Rectal smooth muscle tissue (tissue), 1 donor: ENCODE results near the gene RAB3GAP2.
A peak's percentile ranks its signal among the peaks of the same experiment; 100 is the strongest.

Source experiments
- H3K27ac ChIP-seq: one replicate; pipeline ENCODE4 v1.7.0; 2013; ENCODE audit warnings: low read depth, low read length, inconsistent platforms
- H3K27me3 ChIP-seq: one replicate; pipeline ENCODE4 v1.7.0; 2013; ENCODE audit warnings: low read length; ENCODE audit not compliant: control insufficient read depth, insufficient read depth
- H3K36me3 ChIP-seq: one replicate; pipeline ENCODE4 v1.7.0; 2013; ENCODE audit warnings: low read length; ENCODE audit not compliant: control insufficient read depth, insufficient read depth
- H3K4me1 ChIP-seq: one replicate; pipeline ENCODE4 v1.7.0; 2013; ENCODE audit warnings: low read length; ENCODE audit not compliant: control insufficient read depth, insufficient read depth
- H3K4me3 ChIP-seq: one replicate; pipeline ENCODE4 v1.7.0; 2013; ENCODE audit warnings: low read length
- H3K9ac ChIP-seq: one replicate; pipeline ENCODE4 v1.7.0; 2013; ENCODE audit warnings: low read length

RAB3GAP2 gene

DNA sequence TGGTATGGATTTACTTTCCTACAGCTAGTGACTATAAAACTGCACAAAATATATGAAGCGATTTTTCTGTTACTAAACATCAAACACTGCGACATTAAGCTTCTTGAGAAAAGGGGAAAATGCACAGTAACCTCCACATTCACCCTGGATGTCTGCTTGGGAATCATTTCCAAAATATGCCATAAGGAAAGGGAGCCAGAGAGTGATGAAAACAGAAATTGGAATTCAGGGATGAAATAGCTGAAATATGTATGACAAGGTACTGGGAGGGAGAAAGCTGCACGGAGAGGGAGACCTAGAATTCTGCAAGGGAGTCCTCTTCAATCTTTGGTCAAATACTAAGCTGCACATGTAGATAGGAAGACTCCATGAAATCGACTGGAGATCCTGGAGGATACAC is 31.6 kb upstream of the RAB3GAP2 start:
- Histone ChIP-seq H3K9ac (no peak overlapping the region), H3K27ac (no peak overlapping the region), H3K4me3 (no peak overlapping the region), H3K36me3 (no peaks in the 10 kb centered on the region), H3K27me3 (no peaks in the 10 kb centered on the region), H3K4me1 (peaks cover 5% of the 10 kb centered on the region)

GRCh38 chr1:220301630-220302029 is 29.4 kb upstream of the RAB3GAP2 start:
- Histone ChIP-seq H3K27me3 (no peaks in the 10 kb centered on the region), H3K27ac (no peak overlapping the region), H3K4me3 (no peak overlapping the region), H3K9ac (no peak overlapping the region), H3K4me1 (peaks cover 5% of the 10 kb centered on the region), H3K36me3 (no peaks in the 10 kb centered on the region)

- H3K4me3 ChIP-seq, result no peak overlapping the region
- peak overlapping the region; percentile 69 for H3K27ac ChIP-seq
- H3K36me3 ChIP-seq, result no peaks in the 10 kb centered on the region
- H3K9ac ChIP-seq, result no peak overlapping the region
- H3K27me3 ChIP-seq, result no peaks in the 10 kb centered on the region
- H3K4me1 ChIP-seq, result peaks cover 5% of the 10 kb centered on the region
Measured at GRCh38 chr1:220300442-220301121, 28.3 kb upstream of the RAB3GAP2 start.

GRCh38 chr1:220299337-220299736 is 27.1 kb upstream of the RAB3GAP2 start:
- Histone ChIP-seq H3K9ac (no peak overlapping the region), H3K27ac (no peak overlapping the region), H3K36me3 (no peaks in the 10 kb centered on the region), H3K4me3 (no peak overlapping the region), H3K4me1 (peaks cover 6% of the 10 kb centered on the region), H3K27me3 (no peaks in the 10 kb centered on the region)

GRCh38 chr1:220298470-220299205 is 26.4 kb upstream of the RAB3GAP2 start:
- H3K36me3 ChIP-seq, result no peaks in the 10 kb centered on the region
- H3K27me3 ChIP-seq, result no peaks in the 10 kb centered on the region
- no peak overlapping the region for H3K9ac ChIP-seq
- H3K4me1 ChIP-seq, result peaks cover 7% of the 10 kb centered on the region
- H3K4me3 ChIP-seq, result no peak overlapping the region
- no peak overlapping the region for H3K27ac ChIP-seq

DNA sequence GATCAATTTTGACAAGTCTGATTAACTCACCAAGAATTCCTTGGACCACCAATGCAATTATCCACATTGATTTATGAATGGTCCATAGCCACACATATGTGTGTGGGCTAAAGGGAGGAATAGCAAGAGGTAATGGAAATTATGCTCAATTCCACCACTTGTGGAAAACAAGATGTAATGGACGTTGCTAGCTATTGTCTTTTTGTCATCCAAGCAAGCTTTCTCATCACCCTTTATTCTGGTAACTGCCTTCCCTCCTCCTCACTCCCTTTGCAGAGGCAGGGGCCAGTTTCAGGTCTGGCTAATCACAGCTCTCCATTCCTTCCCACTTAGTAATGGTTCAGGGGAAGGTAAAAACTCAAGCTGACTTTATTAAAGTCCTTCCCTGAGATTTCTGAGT is 24.7 kb upstream of the RAB3GAP2 start:
- H3K27me3 ChIP-seq, result no peaks in the 10 kb centered on the region
- no peak overlapping the region for H3K9ac ChIP-seq
- no peak overlapping the region for H3K4me3 ChIP-seq
- peaks cover 7% of the 10 kb centered on the region for H3K4me1 ChIP-seq
- no peaks in the 10 kb centered on the region for H3K36me3 ChIP-seq
- H3K27ac ChIP-seq, result no peak overlapping the region

GRCh38 chr1:220294846-220295301 is 22.6 kb upstream of the RAB3GAP2 start:
- Histone ChIP-seq H3K4me1 (peaks cover 3% of the 10 kb centered on the region), H3K27me3 (peaks cover 2% of the 10 kb centered on the region), H3K36me3 (no peaks in the 10 kb centered on the region), H3K9ac (no peak overlapping the region), H3K4me3 (no peak overlapping the region), H3K27ac (no peak overlapping the region)

- Histone ChIP-seq H3K4me3 (no peak overlapping the region), H3K27me3 (peaks cover 2% of the 10 kb centered on the region), H3K4me1 (peaks cover 3% of the 10 kb centered on the region), H3K36me3 (no peaks in the 10 kb centered on the region), H3K27ac (no peak overlapping the region), H3K9ac (no peak overlapping the region)
Measured at GRCh38 chr1:220291580-220291979, 19.3 kb upstream of the RAB3GAP2 start.

- no peak overlapping the region for H3K4me3 ChIP-seq
- H3K36me3 ChIP-seq, result no peaks in the 10 kb centered on the region
- H3K27me3 ChIP-seq, result peaks cover 2% of the 10 kb centered on the region
- no peak overlapping the region for H3K27ac ChIP-seq
- peaks cover 3% of the 10 kb centered on the region for H3K4me1 ChIP-seq
- no peak overlapping the region for H3K9ac ChIP-seq
Measured at GRCh38 chr1:220290140-220290761, 18.0 kb upstream of the RAB3GAP2 start.

GRCh38 chr1:220287129-220287528 is 14.9 kb upstream of the RAB3GAP2 start:
- Histone ChIP-seq H3K9ac (no peak overlapping the region), H3K36me3 (no peaks in the 10 kb centered on the region), H3K27ac (no peak overlapping the region), H3K4me3 (no peak overlapping the region), H3K4me1 (no peaks in the 10 kb centered on the region), H3K27me3 (peaks cover 2% of the 10 kb centered on the region)

GRCh38 chr1:220283625-220284024 is 11.4 kb upstream of the RAB3GAP2 start:
- H3K36me3 ChIP-seq, result no peaks in the 10 kb centered on the region
- no peak overlapping the region for H3K4me3 ChIP-seq
- no peaks in the 10 kb centered on the region for H3K4me1 ChIP-seq
- no peak overlapping the region for H3K9ac ChIP-seq
- H3K27me3 ChIP-seq, result no peaks in the 10 kb centered on the region
- no peak overlapping the region for H3K27ac ChIP-seq

GRCh38 chr1:220281159-220281574 is 8.9 kb upstream of the RAB3GAP2 start:
- Histone ChIP-seq H3K36me3 (no peaks in the 10 kb centered on the region), H3K27me3 (no peaks in the 10 kb centered on the region), H3K4me1 (no peaks in the 10 kb centered on the region), H3K4me3 (no peak overlapping the region), H3K27ac (no peak overlapping the region), H3K9ac (no peak overlapping the region)
